Stimulated activated CD8-positive, alpha-beta memory T cell treated with anti-CD3 and anti-CD28 coated beads, Interleukin-12 subunit alpha, Interleukin-12 subunit beta, amount 100 ng/mL, for 4 hours (primary cell): ENCODE measurements around the gene DELE1.

Source experiments
- DNase-seq: peaks from one replicate; pipeline ENCODE4 v3.0.0-alpha.2; 2020; ENCODE audit warnings: low read depth

Gene DELE1

DNA sequence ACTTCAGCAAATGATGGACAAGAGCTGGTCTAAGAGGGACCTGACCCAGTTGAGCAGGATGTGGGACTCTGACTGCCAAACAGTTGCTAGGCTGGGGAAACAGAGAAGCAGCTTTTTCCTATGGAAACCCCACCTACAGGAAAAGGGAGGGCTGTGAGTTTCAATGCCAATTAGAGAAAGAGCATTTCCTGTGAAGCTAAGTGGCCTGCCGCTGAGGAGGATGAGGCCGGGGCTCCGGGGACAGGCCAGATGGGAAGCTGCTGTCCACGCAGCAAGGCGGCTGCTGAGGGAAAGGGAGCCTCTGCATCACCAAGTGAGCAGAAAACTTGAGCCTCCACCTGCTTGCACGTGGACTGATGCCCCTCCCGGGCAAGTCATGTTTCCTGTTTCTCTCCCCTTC, 34.4 kb downstream of the DELE1 start, which contains the start of gene PCDH12:
Gene PCDH12, minus strand, starts transcription at position 90 of the 400 bp plus-strand sequence. CDS start 351 bp downstream, outside the sequence.
- DNase-seq, result no peak

GRCh38 chr5:141958546-141959172, 35.0 kb downstream of the DELE1 start:
- DNase-seq, result no peak

DNA sequence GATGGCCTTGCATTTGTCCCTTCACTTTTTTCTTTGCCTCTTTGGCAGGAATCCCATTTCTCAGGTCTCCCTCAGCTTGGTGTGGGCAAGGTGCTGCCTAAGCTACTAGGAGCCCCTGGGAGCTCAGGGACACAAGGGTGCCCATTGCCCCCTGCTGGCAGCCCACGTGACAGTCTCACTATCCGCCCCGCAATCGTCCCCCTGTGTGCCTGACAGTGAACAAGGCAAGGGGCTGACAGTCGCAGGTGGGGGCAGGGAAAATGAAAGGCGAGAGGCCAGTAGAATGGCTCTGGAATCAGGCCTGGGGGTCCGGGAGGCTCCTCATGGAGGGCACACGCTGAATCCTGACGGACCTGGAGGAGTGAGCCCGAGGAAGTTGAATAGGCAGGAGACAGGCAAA, 36.3 kb downstream of the DELE1 start:
- no peak for DNase-seq

DNA sequence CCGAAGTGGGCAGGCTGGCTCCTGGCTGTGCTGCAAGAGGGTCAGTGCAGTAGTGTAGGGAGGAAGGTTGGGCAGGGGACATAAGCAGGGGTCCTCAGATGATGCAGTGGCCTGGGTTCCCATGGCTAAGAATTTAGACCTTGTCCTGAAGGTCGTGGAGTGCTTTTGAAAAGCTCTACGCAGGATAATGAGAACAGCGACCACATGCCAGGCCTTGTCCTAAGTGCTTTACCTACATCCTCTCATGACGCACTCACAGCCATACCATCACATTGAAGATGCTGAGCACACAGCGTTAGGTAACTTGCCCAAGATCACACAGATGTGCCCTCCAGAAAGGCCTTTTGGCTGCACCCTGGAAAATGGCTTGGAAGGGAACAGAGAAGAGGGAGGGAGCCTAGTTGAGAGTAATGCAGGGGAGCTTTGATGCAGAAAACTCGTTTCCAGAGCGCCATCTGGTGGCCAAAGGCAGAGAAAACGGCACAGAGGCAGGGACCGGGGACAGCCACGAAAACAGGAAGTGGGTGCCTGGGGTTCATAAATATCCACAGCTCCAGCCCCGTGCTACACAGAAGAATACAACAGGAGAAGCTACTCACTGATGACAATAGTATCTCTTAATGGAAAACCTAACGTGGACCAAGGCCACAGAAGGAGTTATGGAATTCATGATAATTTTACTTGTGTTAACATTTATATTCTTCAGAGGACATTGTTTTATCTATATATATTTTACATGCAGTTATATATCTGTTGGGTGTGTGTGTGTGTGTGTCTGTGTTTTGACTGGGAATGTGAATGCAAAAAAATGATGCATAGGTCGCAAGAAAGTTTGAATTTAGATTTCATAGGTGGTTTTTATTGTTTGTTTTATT, 37.0 kb downstream of the DELE1 start:
- peak; percentile 68 for DNase-seq

DNA sequence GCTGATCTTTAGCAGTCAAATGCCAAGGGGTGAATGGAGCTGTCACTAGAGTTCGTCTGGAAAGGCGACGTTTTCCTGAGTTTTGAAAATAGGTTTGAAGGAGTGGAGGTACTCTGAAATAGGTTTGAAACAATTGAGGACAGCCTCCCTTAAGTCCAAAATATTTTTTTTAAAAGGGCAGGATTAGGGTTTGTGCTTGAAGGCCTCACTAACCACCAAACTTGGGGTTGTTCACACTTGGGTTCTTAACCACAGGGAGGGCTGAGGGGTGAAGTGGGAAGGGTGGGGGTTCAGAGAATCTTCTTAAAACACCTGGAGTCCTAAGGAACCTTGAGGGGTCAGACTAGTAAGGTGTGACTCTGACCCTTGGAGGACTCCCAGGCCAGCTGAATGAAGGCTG, 37.8 kb downstream of the DELE1 start:
- DNase-seq, result no peak

DNA sequence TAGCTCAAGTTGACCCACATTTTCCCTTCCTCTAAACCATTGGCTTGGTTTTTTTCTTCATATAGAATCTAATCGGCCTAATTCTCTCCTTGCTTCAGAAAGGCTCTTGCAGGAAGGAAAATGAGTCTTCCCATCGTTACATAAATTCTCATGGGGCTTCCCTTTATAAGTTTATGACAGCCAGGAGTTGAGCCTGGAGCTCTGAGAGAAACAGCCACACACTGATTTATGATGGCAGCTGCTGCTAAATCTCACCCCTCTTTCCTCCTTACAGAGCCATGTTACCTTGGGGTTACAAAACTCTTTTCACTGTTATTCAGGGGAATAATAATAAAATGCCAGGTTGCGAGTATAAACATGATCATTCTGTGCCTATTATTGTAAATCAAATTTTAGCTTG, 40.0 kb downstream of the DELE1 start:
- no peak for DNase-seq

DNA sequence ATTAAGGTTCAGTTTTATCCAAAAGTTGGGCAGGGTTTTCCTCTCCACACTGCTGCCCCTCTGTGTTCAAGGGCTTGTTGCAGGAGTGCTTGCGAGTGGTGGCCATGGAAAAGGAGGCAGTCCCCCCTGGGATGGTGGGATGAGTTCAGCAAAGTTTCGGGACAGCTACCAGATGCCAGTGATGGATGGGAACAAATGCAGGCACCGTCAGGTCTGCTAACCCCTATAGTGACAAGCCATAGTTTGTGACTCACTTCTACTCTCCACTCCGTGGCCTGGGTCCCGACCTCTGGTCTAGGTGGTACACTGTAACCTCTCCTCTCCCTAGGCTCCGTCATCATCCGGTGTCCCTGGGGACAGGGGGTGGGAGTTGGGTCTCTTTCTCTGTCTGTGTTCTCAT, 41.4 kb downstream of the DELE1 start:
- no peak for DNase-seq

- no peak for DNase-seq
Observed at GRCh38 chr5:141966275-141966962, 42.7 kb downstream of the DELE1 start.

DNA sequence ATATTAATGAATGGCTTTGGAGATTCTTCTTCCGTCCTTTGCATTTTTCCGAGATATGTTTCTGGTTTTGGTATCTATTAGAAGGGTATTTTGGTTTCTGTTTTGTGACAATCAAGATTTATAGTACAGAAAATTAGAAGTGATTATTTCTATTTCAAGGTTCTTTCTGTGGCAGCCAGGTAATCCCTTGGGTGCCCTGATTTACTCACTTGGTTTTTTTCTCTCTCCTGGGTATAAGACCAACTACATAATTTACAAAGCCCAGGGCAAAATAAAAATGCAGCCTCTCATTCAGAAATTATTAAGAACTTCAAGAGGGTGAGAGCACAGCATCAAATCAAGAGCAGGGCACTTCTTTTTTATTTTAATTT, 43.3 kb downstream of the DELE1 start:
- no peak for DNase-seq

DNA sequence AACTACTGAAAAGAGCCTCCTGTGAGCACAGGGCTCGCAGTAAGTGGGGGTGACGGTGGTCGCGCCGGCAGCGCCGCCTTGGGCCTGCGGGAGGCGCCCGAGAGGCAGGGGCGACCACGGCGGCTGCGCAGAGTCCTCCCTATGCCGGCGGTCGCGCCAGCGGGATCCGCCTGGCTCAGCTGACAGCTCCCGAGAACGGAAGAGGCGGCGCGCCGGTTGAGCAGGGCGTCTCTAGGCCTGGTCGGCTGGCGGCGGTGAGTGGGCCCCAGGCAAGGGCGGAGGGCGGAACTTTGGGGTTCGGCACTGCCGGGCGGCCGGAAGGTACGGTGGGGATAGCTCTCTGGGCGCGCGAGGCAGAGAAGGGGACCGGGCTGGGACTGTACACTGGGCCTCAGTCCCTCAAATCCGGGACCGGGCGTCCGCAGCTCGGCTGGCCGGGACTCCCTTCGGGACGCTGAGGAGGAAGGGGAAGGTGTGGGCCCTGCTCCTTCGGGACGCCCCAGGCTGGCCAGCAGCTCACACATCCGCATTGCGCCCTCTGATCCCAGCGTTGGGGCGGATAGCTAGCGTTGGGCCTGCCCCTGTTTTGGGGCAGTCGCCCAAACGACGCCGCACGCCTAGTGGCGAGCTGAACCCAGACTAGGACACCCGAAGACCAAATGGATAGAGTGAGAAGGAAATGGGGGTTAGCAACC, 45.4 kb downstream of the DELE1 start, which contains the start of gene RNF14:
Gene RNF14, plus strand, starts transcription at position 192 of the 695 bp plus-strand sequence. CDS start 4,484 bp downstream, outside the sequence.
- DNase-seq, result peak; percentile 88

GRCh38 chr5:141969783-141970771, 46.4 kb downstream of the DELE1 start:
- DNase-seq, result no peak

DNA sequence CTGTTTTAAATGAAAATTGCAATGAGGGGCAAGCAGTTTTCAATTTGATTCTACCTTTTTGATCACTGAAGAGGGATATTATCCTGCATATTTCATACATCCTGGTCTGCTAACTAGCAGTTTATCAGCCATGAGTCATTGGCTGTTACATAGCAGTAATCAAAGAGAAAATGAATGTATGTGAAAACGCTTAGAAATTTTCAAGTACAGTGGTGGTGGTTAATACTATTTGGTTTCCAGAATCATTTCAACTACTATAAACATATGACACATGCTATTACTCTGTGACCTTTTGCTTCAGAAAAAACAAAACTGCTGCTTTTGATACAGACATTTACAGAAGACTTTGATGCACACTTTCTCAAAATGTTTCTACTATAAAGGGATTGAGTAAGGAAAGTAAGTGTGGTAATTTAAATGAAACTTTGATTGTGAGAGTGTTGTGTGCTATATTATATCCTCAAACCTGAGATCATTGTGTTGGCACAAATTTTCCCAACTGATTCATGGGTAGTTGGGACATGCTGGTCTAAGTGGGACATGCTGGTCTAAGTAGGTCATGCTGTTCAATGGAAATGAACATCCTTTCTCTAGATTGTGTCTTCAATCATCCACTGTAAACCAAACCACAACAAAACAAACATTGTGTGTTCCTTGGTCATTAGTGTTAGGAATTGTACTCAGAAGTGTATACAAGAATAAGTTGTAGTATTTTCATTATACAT, 50.4 kb downstream of the DELE1 start:
- no peak for DNase-seq

DNA sequence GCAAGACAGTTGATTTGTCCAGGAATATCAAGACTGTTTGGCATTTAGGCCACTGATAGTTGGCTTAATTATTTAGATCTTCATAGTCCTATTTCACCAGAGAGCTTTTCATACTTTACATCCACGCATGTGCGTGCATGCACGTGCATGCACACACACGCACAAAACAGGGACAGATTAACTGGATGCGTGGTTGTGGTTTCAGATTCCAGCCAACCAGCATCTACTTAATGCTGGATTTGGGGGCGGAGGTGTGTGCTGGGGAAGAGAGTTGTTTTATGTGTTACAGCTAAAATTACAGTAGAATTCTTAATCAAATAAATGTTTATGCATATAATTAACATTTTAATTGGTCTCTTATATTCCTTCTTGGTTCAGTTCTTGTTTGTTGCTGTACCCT, 52.5 kb downstream of the DELE1 start:
- DNase-seq, result no peak

- DNase-seq, result no peak
Observed at GRCh38 chr5:141978389-141978788, 54.7 kb downstream of the DELE1 start.

DNA sequence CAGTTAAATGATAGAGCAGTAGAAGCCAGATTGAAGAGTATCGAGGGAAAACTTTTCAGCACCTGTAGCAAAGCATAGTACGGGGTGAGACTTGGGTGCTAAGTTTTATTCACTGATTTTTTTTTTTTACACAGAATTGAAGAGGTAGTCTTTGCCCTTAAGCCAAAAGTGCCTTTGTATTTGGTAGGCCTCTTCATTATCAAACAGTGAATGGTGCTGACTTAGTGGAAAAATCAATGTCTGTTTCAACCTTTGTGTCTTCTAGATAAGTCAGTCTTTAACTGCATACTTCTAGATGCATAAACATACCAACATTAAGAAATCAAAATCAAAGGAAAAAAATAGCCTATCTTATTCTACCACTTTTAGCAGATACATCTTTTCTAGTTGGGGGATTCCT, 59.0 kb downstream of the DELE1 start:
- no peak for DNase-seq

GRCh38 chr5:141986072-141986471, 62.4 kb downstream of the DELE1 start:
- no peak for DNase-seq

GRCh38 chr5:141989720-141990119, 66.0 kb downstream of the DELE1 start:
- DNase-seq, result no peak
